Raji (cell line): ENCODE results near the gene COPZ2.

Experiments
- POLR2A ChIP-seq: IDR thresholded peaks from 2 replicates; pipeline ENCODE4 v1.6.1; 2011; ENCODE audit warnings: low read depth, low read length, control low read depth; ENCODE audit not compliant: insufficient read depth

Gene COPZ2

GRCh38 chr17:48044851-48045250 is 7.3 kb upstream of the COPZ2 start:
- no peak for TF ChIP-seq POLR2A

- no peak for TF ChIP-seq POLR2A
Observed at GRCh38 chr17:48043176-48043575, 5.6 kb upstream of the COPZ2 start.

GRCh38 chr17:48038687-48039086 is 1.1 kb upstream of the COPZ2 start:
- TF ChIP-seq POLR2A: no peak

- no peak for TF ChIP-seq POLR2A
Observed at GRCh38 chr17:48037838-48038323, 284 bp upstream of the COPZ2 start.

GRCh38 chr17:48036693-48037035 is 933 bp downstream of the COPZ2 start:
- no peak for TF ChIP-seq POLR2A

- TF ChIP-seq POLR2A: no peak
Observed at GRCh38 chr17:48031966-48032365, 5.6 kb downstream of the COPZ2 start.

- TF ChIP-seq POLR2A: no peak
Observed at GRCh38 chr17:48030531-48030930, 7.1 kb downstream of the COPZ2 start.

GRCh38 chr17:48028736-48029135 is 8.9 kb downstream of the COPZ2 start:
- no peak for TF ChIP-seq POLR2A

GRCh38 chr17:48027322-48027981 is 10.1 kb downstream of the COPZ2 start:
- TF ChIP-seq POLR2A: no peak

GRCh38 chr17:48026502-48027321 is 10.9 kb downstream of the COPZ2 start:
- TF ChIP-seq POLR2A: no peak

- TF ChIP-seq POLR2A: no peak
Observed at GRCh38 chr17:48025904-48026501, 11.6 kb downstream of the COPZ2 start.

- TF ChIP-seq POLR2A: peak; percentile 51
Observed at GRCh38 chr17:48025040-48025903, 12.3 kb downstream of the COPZ2 start.

GRCh38 chr17:48024149-48025039 is 13.2 kb downstream of the COPZ2 start:
- no peak for TF ChIP-seq POLR2A
